ENCODE data around the gene LMO1.

- TF ChIP-seq, protein P1, sequence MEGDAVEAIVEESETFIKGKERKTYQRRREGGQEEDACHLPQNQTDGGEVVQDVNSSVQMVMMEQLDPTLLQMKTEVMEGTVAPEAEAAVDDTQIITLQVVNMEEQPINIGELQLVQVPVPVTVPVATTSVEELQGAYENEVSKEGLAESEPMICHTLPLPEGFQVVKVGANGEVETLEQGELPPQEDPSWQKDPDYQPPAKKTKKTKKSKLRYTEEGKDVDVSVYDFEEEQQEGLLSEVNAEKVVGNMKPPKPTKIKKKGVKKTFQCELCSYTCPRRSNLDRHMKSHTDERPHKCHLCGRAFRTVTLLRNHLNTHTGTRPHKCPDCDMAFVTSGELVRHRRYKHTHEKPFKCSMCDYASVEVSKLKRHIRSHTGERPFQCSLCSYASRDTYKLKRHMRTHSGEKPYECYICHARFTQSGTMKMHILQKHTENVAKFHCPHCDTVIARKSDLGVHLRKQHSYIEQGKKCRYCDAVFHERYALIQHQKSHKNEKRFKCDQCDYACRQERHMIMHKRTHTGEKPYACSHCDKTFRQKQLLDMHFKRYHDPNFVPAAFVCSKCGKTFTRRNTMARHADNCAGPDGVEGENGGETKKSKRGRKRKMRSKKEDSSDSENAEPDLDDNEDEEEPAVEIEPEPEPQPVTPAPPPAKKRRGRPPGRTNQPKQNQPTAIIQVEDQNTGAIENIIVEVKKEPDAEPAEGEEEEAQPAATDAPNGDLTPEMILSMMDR (IDR thresholded peaks at IDR 0.05; ENCODE audit: insufficient read depth, low read length) = no peak
- TF ChIP-seq POLR2AphosphoS5 (IDR thresholded peaks at IDR 0.05; ENCODE audit: low read depth) (no peak), SPI1 (IDR thresholded peaks at IDR 0.05; ENCODE audit: borderline replicate concordance, low read depth) (no peak), REST (IDR thresholded peaks at IDR 0.05; ENCODE audit: insufficient replicate concordance, low read depth) (no peak), GABPA (IDR thresholded peaks at IDR 0.05; ENCODE audit: low read depth) (no peak)
Measured at GRCh38 chr11:8186429-8186828, 77.2 kb downstream of the LMO1 start.

All from HL-60 (cell line).